ENCODE data around the gene RCAN1.
"Not testable (repeated sequence)": the region's sequence is repeated elsewhere in the genome, so short reads cannot be mapped to it uniquely, and the experiment has no call there.

RCAN1 gene

DNA sequence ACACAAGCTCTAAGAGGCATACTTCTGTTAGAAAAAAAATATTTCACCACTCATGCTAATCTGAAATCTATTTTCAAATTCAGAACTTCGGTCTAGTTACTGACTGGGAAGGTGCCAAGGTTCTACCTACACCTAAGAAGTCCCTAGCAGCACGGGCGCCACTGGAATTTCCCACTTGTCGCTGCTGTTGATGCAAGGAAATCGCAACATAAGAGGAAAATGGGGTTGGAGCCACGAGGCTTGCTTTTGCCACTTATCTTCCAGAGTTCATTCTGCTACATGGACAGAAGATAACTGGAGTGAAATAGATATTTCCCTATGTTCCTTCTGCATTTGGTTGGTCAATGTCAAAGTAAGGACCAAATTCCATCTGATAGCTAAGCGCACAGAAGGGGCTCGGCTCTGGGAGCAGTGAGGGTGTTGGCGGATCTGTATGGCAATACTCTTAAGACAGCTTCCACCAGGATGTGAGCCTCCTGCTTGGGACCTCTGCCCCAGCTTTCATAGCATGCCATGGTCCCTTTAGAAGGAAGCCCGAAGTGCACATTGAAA is 47.2 kb downstream of the RCAN1 start:
- TF ChIP-seq CTCF (IDR thresholded peaks at IDR 0.05; ENCODE audit: low read depth, low read length): no peak
- H3K4me3 ChIP-seq (ENCODE audit: low read depth, low read length): no peak overlapping the region

DNA sequence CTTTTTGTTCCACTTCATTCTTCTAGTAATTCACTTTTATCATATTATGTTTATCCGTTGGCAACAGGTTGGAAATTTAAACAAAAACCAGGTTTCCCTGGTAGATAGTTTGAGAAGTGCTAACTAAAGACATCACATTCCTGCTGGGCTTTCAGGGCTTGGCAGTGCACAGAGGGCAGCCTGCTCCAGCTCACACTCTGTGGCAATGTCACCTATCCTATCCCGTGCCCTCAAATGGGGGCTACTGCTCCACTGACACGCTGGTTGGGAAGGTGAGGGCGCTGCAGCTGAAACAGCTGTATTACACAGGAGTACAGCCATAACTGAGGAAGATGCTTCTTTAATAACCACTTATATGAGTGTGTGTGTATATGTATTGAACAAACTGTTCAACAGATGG is 49.7 kb downstream of the RCAN1 start:
- no peak overlapping the region for H3K4me3 ChIP-seq (ENCODE audit: low read depth, low read length)
- TF ChIP-seq CTCF (IDR thresholded peaks at IDR 0.05; ENCODE audit: low read depth, low read length): no peak

GRCh38 chr21:34563370-34563769 is 51.5 kb downstream of the RCAN1 start:
- not testable (repeated sequence) for H3K4me3 ChIP-seq (ENCODE audit: low read depth, low read length)

GRCh38 chr21:34561806-34562205 is 53.1 kb downstream of the RCAN1 start:
- no peak overlapping the region for H3K4me3 ChIP-seq (ENCODE audit: low read depth, low read length)
- no peak for TF ChIP-seq CTCF (IDR thresholded peaks at IDR 0.05; ENCODE audit: low read depth, low read length)

DNA sequence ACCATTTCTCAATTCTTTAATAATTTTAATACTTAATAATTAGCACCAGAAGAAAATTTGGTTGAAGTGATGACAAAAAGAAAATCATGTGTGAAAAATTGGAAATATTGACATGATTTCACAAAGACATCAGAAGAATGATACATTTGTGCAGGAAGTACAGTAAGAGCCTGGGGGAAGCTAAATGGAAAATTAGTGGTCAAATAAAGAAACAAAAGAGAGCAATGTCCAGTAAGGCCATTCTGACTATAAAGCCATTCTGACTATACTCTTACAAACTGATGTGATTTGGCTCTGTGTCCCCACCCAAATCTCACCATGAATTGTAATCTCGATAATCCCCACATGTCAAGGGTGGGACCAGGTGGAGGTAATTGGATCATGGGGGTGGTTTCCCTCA is 54.3 kb downstream of the RCAN1 start:
- no peak overlapping the region for H3K4me3 ChIP-seq (ENCODE audit: low read depth, low read length)
- no peak for TF ChIP-seq CTCF (IDR thresholded peaks at IDR 0.05; ENCODE audit: low read depth, low read length)

DNA sequence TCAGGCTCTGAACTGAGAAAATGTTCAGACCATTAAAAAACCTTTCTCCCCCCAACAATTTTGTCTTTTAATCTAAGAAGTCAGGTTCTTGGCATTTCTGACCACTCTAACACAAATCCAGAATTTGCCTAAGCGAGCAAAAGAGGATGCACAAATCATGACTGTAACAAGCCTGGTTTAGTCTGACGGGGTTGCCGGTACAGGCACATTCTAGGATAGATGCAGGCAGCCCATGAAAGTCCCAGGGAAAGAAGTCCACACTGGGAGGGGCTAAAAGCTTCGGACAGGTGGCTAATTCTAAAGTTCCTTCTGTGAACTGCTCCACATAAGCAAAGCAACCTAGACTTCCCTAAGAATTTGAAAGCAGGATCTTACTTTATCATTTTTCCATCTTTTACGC is 54.9 kb downstream of the RCAN1 start:
- TF ChIP-seq CTCF (IDR thresholded peaks at IDR 0.05; ENCODE audit: low read depth, low read length): no peak
- no peak overlapping the region for H3K4me3 ChIP-seq (ENCODE audit: low read depth, low read length)

DNA sequence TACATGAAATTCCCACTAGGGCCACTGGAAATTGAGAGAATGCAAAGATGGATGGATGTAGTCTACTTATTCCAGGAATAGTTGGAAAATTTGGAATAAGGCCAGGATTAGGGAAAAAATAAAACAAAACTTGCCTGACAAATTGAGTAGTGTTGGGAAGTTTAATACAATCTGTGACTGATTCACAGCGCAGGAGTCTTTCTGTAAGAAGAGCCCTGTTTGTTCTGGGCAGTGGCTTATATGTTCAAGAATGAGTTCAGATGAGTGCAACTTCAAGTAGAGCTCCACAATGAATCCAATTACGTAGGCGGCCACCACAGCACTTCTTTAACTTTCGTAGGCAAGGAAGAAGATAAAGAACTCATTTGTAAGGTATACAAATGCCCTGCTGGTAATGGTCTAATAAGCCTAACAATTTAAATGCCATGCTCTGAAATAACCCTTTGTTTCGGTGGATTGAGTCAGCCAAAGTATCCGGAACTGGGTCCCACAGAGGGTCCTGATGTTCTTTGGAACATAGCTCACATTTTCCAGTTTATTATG is 55.8 kb downstream of the RCAN1 start:
- TF ChIP-seq CTCF (IDR thresholded peaks at IDR 0.05; ENCODE audit: low read depth, low read length): no peak

DNA sequence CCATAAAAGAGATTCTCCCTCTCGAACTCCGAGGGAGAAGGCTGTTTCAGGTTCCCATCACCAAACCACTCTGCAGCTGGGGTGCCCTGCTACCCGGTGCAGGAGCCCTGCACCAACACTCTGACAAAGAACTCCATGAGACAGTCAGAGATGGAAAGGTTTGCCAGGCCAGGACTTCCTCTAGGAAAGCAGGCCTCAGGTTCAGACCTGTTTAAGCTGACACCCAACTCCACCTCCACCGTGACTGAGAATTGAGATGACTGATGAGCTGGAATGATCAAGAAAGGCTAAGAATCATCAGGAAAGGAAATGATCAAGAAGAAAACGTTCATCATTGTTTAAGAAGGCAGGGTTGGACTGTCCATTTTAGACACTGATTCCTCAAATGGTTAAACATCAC is 56.7 kb downstream of the RCAN1 start:
- TF ChIP-seq CTCF (IDR thresholded peaks at IDR 0.05; ENCODE audit: low read depth, low read length): no peak

More for the DNA sequence above, 55.8 kb downstream of the RCAN1 start:
- no peak overlapping the region for H3K4me3 ChIP-seq (ENCODE audit: low read depth, low read length)

More for the DNA sequence above, 56.7 kb downstream of the RCAN1 start:
- H3K4me3 ChIP-seq (ENCODE audit: low read depth, low read length): no peak overlapping the region
